HCT116 (cell line): ENCODE results near the gene RPL18A.

ENCODE experiments used
- CEBPB ChIP-seq: IDR thresholded peaks from 2 replicates; pipeline ENCODE4 v1.6.1; 2012; ENCODE audit warnings: low read depth
- EZH2 ChIP-seq: fragments of 200-600 bp; sonication (generic); IDR thresholded peaks from 2 replicates; pipeline ENCODE4 v1.6.1; 2017; ENCODE audit warnings: antibody characterized with exemption, mixed run types
- EZH2phosphoT487 ChIP-seq: fragments of 200-600 bp; IDR thresholded peaks from 2 replicates; pipeline ENCODE4 v1.6.1; 2018; ENCODE audit warnings: antibody characterized with exemption, borderline replicate concordance
- POLR2AphosphoS5 ChIP-seq: IDR thresholded peaks from 2 replicates; pipeline ENCODE4 v1.6.1; 2011; ENCODE audit warnings: mild to moderate bottlenecking, low read depth, low read length, moderate library complexity
- TF ChIP-seq, protein P1 (sequence below): IDR thresholded peaks from 2 replicates; pipeline ENCODE4 v1.6.1; 2012
- TF ChIP-seq, protein P2 (sequence below), 3 experiments: fragments of 200-600 bp in 1 of 3; sonication (generic) in 1 of 3; IDR thresholded peaks in 2 of 3; conservative IDR thresholded peaks in 1 of 3; 2 replicates each; pipeline ENCODE4 v1.5.1; 2012 to 2017; ENCODE audit warnings: low read depth in 2 of 3, low read length in 2 of 3, antibody characterized with exemption in 1 of 3, borderline replicate concordance in 1 of 3, control low read depth in 1 of 3, mild to moderate bottlenecking in 1 of 3, mixed read lengths in 1 of 3, mixed run types in 1 of 3, moderate library complexity in 1 of 3; ENCODE audit not compliant: insufficient read depth in 1 of 3

DNA sequence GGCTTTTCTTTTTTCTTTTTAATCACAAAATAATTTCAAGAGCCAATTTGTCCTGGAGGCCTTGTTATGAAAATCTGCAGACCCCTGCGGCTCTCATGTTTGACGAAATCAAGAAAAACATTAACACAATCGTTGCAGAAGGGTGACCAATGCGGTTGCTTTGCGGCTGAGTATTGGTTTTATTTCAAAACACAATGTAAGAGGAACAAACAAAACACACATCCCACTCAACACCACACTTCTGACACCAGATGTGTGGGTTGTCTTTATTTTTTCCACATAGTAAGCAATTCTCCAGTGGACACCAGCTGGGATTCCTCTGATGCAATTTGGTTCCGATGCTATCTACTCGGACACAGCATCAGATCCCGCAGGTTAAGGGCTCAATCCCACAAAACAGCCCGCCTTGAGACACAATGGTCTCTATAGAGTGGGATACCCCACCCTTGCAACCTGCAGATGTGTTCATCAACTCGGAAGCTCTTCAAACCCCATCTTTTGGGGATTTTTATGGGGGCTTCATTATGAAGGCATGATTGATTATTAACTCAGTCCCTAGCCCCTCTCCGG, 51.2 kb downstream of the RPL18A start:
- no peak for TF ChIP-seq EZH2
- TF ChIP-seq CEBPB = no peak
- TF ChIP-seq EZH2phosphoT487 = no peak
- TF ChIP-seq, protein P1, sequence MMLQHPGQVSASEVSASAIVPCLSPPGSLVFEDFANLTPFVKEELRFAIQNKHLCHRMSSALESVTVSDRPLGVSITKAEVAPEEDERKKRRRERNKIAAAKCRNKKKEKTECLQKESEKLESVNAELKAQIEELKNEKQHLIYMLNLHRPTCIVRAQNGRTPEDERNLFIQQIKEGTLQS = no peak
- TF ChIP-seq, protein P2, sequence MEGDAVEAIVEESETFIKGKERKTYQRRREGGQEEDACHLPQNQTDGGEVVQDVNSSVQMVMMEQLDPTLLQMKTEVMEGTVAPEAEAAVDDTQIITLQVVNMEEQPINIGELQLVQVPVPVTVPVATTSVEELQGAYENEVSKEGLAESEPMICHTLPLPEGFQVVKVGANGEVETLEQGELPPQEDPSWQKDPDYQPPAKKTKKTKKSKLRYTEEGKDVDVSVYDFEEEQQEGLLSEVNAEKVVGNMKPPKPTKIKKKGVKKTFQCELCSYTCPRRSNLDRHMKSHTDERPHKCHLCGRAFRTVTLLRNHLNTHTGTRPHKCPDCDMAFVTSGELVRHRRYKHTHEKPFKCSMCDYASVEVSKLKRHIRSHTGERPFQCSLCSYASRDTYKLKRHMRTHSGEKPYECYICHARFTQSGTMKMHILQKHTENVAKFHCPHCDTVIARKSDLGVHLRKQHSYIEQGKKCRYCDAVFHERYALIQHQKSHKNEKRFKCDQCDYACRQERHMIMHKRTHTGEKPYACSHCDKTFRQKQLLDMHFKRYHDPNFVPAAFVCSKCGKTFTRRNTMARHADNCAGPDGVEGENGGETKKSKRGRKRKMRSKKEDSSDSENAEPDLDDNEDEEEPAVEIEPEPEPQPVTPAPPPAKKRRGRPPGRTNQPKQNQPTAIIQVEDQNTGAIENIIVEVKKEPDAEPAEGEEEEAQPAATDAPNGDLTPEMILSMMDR (IDR thresholded peaks at IDR 0.05 in 2 of 3, conservative IDR thresholded peaks at IDR 0.05 in 1 of 3; ENCODE audit: borderline replicate concordance in 1 of 3, insufficient read depth in 1 of 3, low read depth in 2 of 3, low read length in 2 of 3) = no peak
- no peak for TF ChIP-seq POLR2AphosphoS5
